Tibial nerve (tissue), 4 donors: ENCODE results near the gene WDR37.

Source experiments
- EP300 ChIP-seq, 2 donors: sonication (generic); formaldehyde crosslinking; IDR thresholded peaks; one replicate each; pipeline ENCODE4 v1.6.1; 2017; ENCODE audit warnings: antibody characterized with exemption in 2 of 2, mild to moderate bottlenecking in 1 of 2
- POLR2A ChIP-seq, 2 donors: fragments of 450-650 bp; IDR thresholded peaks; one replicate each; pipeline ENCODE4 v1.6.1; 2017; ENCODE audit warnings: antibody characterized with exemption in 2 of 2, mild to moderate bottlenecking in 2 of 2, moderate library complexity in 2 of 2
- TF ChIP-seq, protein P1 (sequence below), 5 experiments: fragments of 200-600 bp in 3 of 5; fragments of 450-650 bp in 2 of 5; sonication (generic) in 3 of 5; IDR thresholded peaks; one replicate each; pipeline ENCODE4 v1.5.1; 2016 to 2019; ENCODE audit warnings: antibody characterized with exemption in 5 of 5, mild to moderate bottlenecking in 3 of 5, moderate library complexity in 2 of 5

DNA sequence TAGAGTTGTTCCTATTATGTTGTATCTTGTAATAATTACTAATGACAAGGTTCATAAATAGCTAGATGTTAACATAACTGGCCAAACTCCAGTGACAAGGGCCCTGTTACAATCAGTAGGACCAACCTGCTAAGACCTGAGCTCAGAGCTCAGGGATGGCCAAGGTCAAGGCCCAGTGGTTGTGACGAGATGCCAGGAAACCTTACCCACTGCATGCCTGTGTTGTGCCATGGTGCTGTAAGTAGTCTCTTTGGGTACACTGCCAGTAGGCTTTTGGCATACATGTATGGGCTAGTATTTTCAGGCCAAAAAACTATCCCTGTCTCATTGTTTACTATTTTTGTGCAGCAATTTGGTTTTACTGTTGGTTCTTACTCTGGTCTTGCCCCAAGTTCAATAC, 22.6 kb upstream of the WDR37 start:
- TF ChIP-seq, protein P1, sequence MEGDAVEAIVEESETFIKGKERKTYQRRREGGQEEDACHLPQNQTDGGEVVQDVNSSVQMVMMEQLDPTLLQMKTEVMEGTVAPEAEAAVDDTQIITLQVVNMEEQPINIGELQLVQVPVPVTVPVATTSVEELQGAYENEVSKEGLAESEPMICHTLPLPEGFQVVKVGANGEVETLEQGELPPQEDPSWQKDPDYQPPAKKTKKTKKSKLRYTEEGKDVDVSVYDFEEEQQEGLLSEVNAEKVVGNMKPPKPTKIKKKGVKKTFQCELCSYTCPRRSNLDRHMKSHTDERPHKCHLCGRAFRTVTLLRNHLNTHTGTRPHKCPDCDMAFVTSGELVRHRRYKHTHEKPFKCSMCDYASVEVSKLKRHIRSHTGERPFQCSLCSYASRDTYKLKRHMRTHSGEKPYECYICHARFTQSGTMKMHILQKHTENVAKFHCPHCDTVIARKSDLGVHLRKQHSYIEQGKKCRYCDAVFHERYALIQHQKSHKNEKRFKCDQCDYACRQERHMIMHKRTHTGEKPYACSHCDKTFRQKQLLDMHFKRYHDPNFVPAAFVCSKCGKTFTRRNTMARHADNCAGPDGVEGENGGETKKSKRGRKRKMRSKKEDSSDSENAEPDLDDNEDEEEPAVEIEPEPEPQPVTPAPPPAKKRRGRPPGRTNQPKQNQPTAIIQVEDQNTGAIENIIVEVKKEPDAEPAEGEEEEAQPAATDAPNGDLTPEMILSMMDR (IDR thresholded peaks at IDR 0.05), result no peak
- no peak for TF ChIP-seq POLR2A (IDR thresholded peaks at IDR 0.05)
- TF ChIP-seq EP300 (IDR thresholded peaks at IDR 0.05), result no peak
